T-cell (primary cell): ENCODE results near the gene KAT8. TPM values are rescaled to one million over a fixed set of nuclear protein-coding genes. Genes with fewer than 3 reads are reported as not detected.

Experiments used
- ATAC-seq, 4 experiments: fragments of 200-7000 bp in 3 of 4; fragments of 150-1000 bp in 1 of 4; cut with Tn5 transposase; replicated peaks in 1 of 4; 1 replicate in 3 of 4; 2 replicates in 1 of 4; pipeline ENCODE4 v1.10.0; 2021; ENCODE audit warnings: moderate library complexity in 3 of 4, mild to moderate bottlenecking in 2 of 4, moderate number of reproducible peaks in 1 of 4
- CTCF ChIA-PET, 2 donors: fragments of 300-600 bp; sonication (Branson Sonifier 250); formaldehyde crosslinking; loops; one replicate each; lab custom pipeline; 2022; ENCODE audit warnings: antibody characterized with exemption in 2 of 2; lab: Charles Lee
- POLR2A ChIA-PET, 2 donors: fragments of 300-600 bp; sonication (Branson Sonifier 250); formaldehyde crosslinking; loops; one replicate each; lab custom pipeline; 2022; ENCODE audit warnings: antibody characterized with exemption in 2 of 2; lab: Charles Lee
- DNase-seq, 35 experiments: peaks; one replicate each; pipeline versions ENCODE4 v3.0.0 to v3.0.0-alpha.2; 2013 to 2023
- H3K27ac ChIP-seq: one replicate; pipeline ENCODE4 v1.5.1; 2013; ENCODE audit warnings: low read length
- H3K27me3 ChIP-seq, 2 experiments: replicated peaks in 1 of 2; 1 replicate in 1 of 2; 2 replicates in 1 of 2; pipeline versions ENCODE4 v1.6.1 to v1.7.0; 2013; ENCODE audit warnings: low read length in 1 of 2, mixed read lengths in 1 of 2; ENCODE audit not compliant: control insufficient read depth in 2 of 2, insufficient read depth in 2 of 2; ENCODE audit errors: extremely low read depth in 1 of 2
- H3K36me3 ChIP-seq, 2 donors: 1 replicate in 1 of 2; 2 replicates in 1 of 2; pipeline versions ENCODE4 v1.6.1 to v1.7.0; 2013; ENCODE audit warnings: low read length in 1 of 2; ENCODE audit not compliant: control insufficient read depth in 2 of 2, insufficient read depth in 1 of 2; ENCODE audit errors: extremely low read depth in 1 of 2
- H3K4me1 ChIP-seq, 2 experiments: 1 replicate in 1 of 2; 2 replicates in 1 of 2; pipeline versions ENCODE4 v1.6.1 to v1.7.0; 2013; ENCODE audit warnings: low read length in 2 of 2, mixed read lengths in 1 of 2; ENCODE audit not compliant: insufficient read depth in 2 of 2, control insufficient read depth in 1 of 2; ENCODE audit errors: extremely low read depth in 1 of 2
- H3K4me3 ChIP-seq, 2 donors: 1 replicate in 1 of 2; 2 replicates in 1 of 2; pipeline versions ENCODE4 v1.5.1 to v1.7.0; 2013; ENCODE audit warnings: mild to moderate bottlenecking in 2 of 2, low read length in 1 of 2, moderate library complexity in 1 of 2; ENCODE audit not compliant: control insufficient read depth in 1 of 2; ENCODE audit errors: extremely low read depth in 1 of 2
- H3K9me3 ChIP-seq: 2 replicates; pipeline ENCODE4 v1.7.0; 2013
- H3K27ac Mint-ChIP-seq, 2 donors: one replicate each; pipeline ENCODE4 v1.8.0; 2020 to 2021; ENCODE audit warnings: mild to moderate bottlenecking in 2 of 2, mixed read lengths in 2 of 2
- H3K27me3 Mint-ChIP-seq, 2 donors: one replicate each; pipeline ENCODE4 v1.8.0; 2021 to 2022; ENCODE audit warnings: mixed read lengths in 2 of 2
- H3K36me3 Mint-ChIP-seq: one replicate; pipeline ENCODE4 v1.8.0; 2021; ENCODE audit warnings: mixed read lengths
- H3K4me1 Mint-ChIP-seq, 3 donors: one replicate each; pipeline ENCODE4 v1.8.0; 2020 to 2022; ENCODE audit warnings: mixed read lengths in 3 of 3, mild to moderate bottlenecking in 1 of 3
- H3K4me3 Mint-ChIP-seq, 3 donors: one replicate each; pipeline ENCODE4 v1.8.0; 2020 to 2022; ENCODE audit warnings: mild to moderate bottlenecking in 3 of 3, mixed read lengths in 3 of 3, moderate library complexity in 3 of 3
- H3K9me3 Mint-ChIP-seq, 3 donors: one replicate each; pipeline ENCODE4 v1.8.0; 2020 to 2022; ENCODE audit warnings: mixed read lengths in 3 of 3
- WGBS: methylation state at CpG from one replicate; pipeline ENCODE4 v1.1.5; 2013; ENCODE audit warnings: missing lambda C conversion rate; ENCODE audit not compliant: insufficient coverage; 5-methylcytosine and 5-hydroxymethylcytosine counted together
- total RNA-seq, 35 experiments: library from RNA in 6 of 35; stranded (reverse) in 6 of 35; fragments of 120-200 nt in 1 of 35; gene quantifications; one replicate each; pipeline versions ENCODE4 v1.2.1 to v1.2.4 and lab custom pipeline; 2013 to 2026

The KAT8 gene
- total RNA-seq, 5 donors from 2014 or later (not counting 1 experiment from before 2014, with no cell fraction given): 92.3 to 122 (median 102) TPM

DNA sequence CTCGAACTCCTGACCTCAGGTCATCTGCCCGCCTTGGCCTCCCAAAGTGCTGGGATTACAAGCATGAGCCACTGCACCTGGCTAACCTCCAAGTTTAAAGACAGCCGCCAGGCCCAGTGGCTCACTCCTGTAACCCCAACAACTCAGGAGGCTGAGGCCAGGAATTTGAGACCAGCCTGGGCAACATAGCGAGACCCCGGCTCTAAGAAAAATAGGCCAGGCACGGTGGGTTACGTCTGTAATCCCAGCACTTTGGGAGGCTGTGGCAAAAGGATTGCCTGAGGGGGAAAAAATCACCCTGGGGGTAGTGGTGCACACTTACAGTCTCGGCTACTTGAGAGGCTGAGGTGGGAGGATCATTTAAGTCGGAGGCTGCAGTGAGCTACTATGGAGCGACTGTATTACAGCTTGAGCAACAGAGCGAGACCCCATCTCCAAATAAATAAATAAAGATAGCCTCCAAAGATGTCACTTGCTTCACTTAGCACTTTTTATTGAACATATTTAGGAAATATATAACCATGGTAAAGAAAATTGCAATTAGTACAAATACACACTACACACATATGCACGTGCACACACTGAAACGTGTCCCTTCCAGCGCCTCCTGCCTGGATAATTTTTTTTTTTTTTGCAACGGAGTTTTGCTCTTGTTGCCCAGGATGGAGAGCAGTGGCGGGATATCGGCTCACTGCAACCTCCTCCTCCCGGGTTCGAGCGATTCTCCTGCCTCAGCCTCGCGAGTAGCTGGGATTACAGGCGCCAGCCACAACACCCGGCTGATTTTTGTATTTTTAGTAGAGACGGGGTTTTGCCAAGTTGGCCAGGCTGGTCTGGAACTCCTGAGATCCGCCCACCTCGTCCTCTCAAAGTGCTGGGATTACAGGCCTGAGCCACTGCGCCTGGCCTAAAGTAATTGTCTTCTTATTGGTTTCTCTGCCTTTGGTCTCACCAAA lies 10.7 kb upstream of the KAT8 start:
- no peaks in the 10 kb centered on the region for H3K9me3 Mint-ChIP-seq

GRCh38 chr16:31107465-31107867 lies 10.0 kb upstream of the KAT8 start:
- Mint-ChIP-seq H3K4me3 (peak overlapping the region; percentile 75 to 87 (median 82)), H3K27ac (peak overlapping the region; percentile 71 to 74), H3K4me1 (peaks cover 14 to 19% (median 17%) of the 10 kb centered on the region in 3 donors), H3K36me3 (peaks cover 18% of the 10 kb centered on the region), H3K9me3 (no peaks in the 10 kb centered on the region), H3K27me3 (no peaks in the 10 kb centered on the region)
- Histone ChIP-seq H3K9me3 (no peaks in the 10 kb centered on the region), H3K4me1 (peaks cover 4 to 24% of the 10 kb centered on the region in 2 experiments), H3K27ac (no peak overlapping the region), H3K4me3 (no peak overlapping the region), H3K36me3 (peaks cover 9 to 28% of the 10 kb centered on the region in 2 donors), H3K27me3 (no peaks in the 10 kb centered on the region)
- no peak for ATAC-seq
- no peak for DNase-seq
- ChIA-PET CTCF (no interaction called here), POLR2A (interaction anchor here in 1 of 2 donors (1.0 kb wide), 1 partner anchor 10 kb away, joined by 3 read pairs; the partner anchor contains the start of gene KAT8)
- WGBS: 70% methylated on average over 3 of the region's 6 CpGs

More for the DNA sequence above, 10.7 kb upstream of the KAT8 start:
- Histone ChIP-seq H3K27me3 (no peaks in the 10 kb centered on the region), H3K27ac (no peak overlapping the region), H3K9me3 (no peaks in the 10 kb centered on the region), H3K4me1 (peaks cover 4 to 24% of the 10 kb centered on the region in 2 experiments), H3K36me3 (peaks cover 9 to 21% of the 10 kb centered on the region in 2 donors), H3K4me3 (no peak overlapping the region)
- ChIA-PET POLR2A (no interaction called here), CTCF (interaction anchor here in 1 of 2 donors (0.6 kb wide), 1 partner anchor 11 kb away, joined by 6 read pairs; the partner anchor contains the start of gene KAT8)
- ATAC-seq: no peak
- H3K27me3 Mint-ChIP-seq: no peaks in the 10 kb centered on the region
- 92% methylated on average over 13 of the region's 28 CpGs for WGBS
- H3K4me3 Mint-ChIP-seq: peak overlapping the region; percentile 75 to 87 (median 82)
- peaks cover 14% of the 10 kb centered on the region for H3K36me3 Mint-ChIP-seq
- DNase-seq: no peak
- H3K4me1 Mint-ChIP-seq: peaks cover 14 to 19% (median 17%) of the 10 kb centered on the region in 3 donors
- no peak overlapping the region for H3K27ac Mint-ChIP-seq

DNA sequence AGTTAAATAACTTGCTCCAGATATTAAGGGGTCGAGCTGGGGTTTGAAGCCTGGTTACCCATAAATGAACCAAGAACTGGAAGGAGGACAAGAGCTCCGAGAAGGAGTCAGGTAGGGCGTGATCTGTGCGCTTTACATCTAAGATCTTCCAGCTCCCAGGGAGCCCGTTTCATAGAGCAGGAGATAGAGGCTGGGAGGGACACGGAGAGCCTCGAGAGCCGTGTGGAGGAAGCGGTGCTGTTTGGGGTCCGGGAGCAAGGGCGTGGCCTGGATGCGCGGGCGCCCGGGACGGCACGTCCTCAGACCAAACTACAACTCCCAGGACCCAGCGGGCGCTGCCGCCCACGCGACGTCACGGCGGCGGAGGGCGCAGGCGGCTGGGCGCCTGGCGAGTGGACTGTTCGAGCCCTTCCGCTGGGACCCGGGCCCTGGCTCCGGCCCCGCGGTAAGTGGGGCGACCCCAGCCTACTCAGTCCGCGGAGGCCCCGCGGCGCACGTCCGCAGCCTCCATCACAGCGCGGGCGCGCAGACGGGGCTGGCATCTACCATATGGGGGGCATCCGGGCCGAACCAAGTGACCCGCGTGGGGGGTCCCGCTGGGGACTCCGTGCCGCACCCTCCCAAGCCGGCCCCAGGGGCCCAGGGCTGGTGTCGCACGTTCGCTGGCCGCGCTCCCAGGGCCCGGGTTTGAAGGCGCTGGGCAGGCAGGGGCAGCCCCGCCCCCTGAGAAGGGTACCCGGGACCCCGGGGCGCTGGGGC lies 9.2 kb upstream of the KAT8 start, which contains the start of gene BCKDK:
BCKDK (plus strand) TSS at position 352 of the 759 bp plus-strand sequence. CDS start 838 bp downstream, outside the sequence.
- CTCF ChIA-PET: no interaction called here
- H3K4me3 ChIP-seq: peak within 1 kb of the TSS; percentile 53 to 65
- peak; percentile 84 to 89 (median 86) for ATAC-seq
- no peaks in the 10 kb centered on the region for H3K9me3 Mint-ChIP-seq
- H3K27ac ChIP-seq: peak within 1 kb of the TSS; percentile 4
- H3K4me1 Mint-ChIP-seq: peaks cover 14 to 19% (median 17%) of the 10 kb centered on the region in 3 donors
- peak within 1 kb of the TSS; percentile 71 to 74 for H3K27ac Mint-ChIP-seq
- no peaks in the 10 kb centered on the region for H3K27me3 Mint-ChIP-seq
- POLR2A ChIA-PET: interaction anchor here in 1 of 2 donors (1.0 kb wide), 1 partner anchor 10 kb away, joined by 3 read pairs; the partner anchor contains the start of gene KAT8
- peaks cover 11 to 31% of the 10 kb centered on the region in 2 donors for H3K36me3 ChIP-seq
- 2% methylated on average over 54 of the region's 68 CpGs for WGBS
- DNase-seq: peak in 29 of 35 experiments; percentile 14 to 71 (median 36)
- no peaks in the 10 kb centered on the region for H3K9me3 ChIP-seq
- peaks cover 4 to 24% of the 10 kb centered on the region in 2 experiments for H3K4me1 ChIP-seq
- H3K4me3 Mint-ChIP-seq: peak within 1 kb of the TSS; percentile 75 to 87 (median 82)
- H3K27me3 ChIP-seq: no peaks in the 10 kb centered on the region
- H3K36me3 Mint-ChIP-seq: peaks cover 20% of the 10 kb centered on the region

- H3K4me3 Mint-ChIP-seq: peak overlapping the region; percentile 72 to 81 (median 80)
Observed at GRCh38 chr16:31108794-31109558, 8.5 kb upstream of the KAT8 start.

DNA sequence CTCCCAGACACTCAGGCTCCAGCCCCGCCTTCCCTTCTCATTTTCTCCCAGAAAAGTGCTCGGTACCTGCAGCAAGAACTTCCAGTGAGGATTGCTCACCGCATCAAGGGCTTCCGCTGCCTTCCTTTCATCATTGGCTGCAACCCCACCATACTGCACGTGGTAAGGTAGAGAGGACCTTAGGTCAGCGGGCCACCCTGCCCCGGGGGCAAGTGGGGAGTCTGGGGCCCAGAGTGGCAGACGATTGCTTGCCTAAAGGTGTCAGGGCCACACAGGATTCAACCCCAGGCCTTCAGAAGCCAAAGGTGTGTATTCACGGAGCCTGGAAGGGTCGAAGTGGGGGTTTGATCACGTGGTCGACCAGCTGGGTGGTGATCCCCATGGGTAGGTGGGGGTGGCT lies 7.8 kb upstream of the KAT8 start:
- H3K27me3 ChIP-seq: no peaks in the 10 kb centered on the region
- ChIA-PET POLR2A (no interaction called here), CTCF (no interaction called here)
- H3K27me3 Mint-ChIP-seq: no peaks in the 10 kb centered on the region
- DNase-seq (no peak), ATAC-seq (no peak)
- H3K4me1 ChIP-seq: peaks cover 4 to 24% of the 10 kb centered on the region in 2 experiments
- no peak overlapping the region for H3K4me3 ChIP-seq
- WGBS: 91% methylated on average over 9 of the region's 12 CpGs
- peaks cover 20% of the 10 kb centered on the region for H3K36me3 Mint-ChIP-seq
- peaks cover 12 to 31% of the 10 kb centered on the region in 2 donors for H3K36me3 ChIP-seq
- no peak overlapping the region for H3K27ac ChIP-seq
- H3K9me3 Mint-ChIP-seq: no peaks in the 10 kb centered on the region
- peaks cover 14 to 21% (median 17%) of the 10 kb centered on the region in 3 donors for H3K4me1 Mint-ChIP-seq
- H3K27ac Mint-ChIP-seq: peak overlapping the region; percentile 55 to 67
- H3K9me3 ChIP-seq: no peaks in the 10 kb centered on the region
- peak overlapping the region; percentile 72 to 81 (median 80) for H3K4me3 Mint-ChIP-seq

More at GRCh38 chr16:31108794-31109558, 8.5 kb upstream of the KAT8 start:
- peak overlapping the region; percentile 4 for H3K27ac ChIP-seq
- peaks cover 12 to 31% of the 10 kb centered on the region in 2 donors for H3K36me3 ChIP-seq
- peak overlapping the region; percentile 53 to 65 for H3K4me3 ChIP-seq
- H3K27me3 Mint-ChIP-seq: no peaks in the 10 kb centered on the region
- H3K4me1 ChIP-seq: peaks cover 4 to 24% of the 10 kb centered on the region in 2 experiments
- no peak for DNase-seq
- POLR2A ChIA-PET: no interaction called here
- H3K36me3 Mint-ChIP-seq: peaks cover 20% of the 10 kb centered on the region
- WGBS: 56% methylated on average over 35 of the region's 57 CpGs
- no peaks in the 10 kb centered on the region for H3K27me3 ChIP-seq
- CTCF ChIA-PET: no interaction called here
- H3K9me3 Mint-ChIP-seq: no peaks in the 10 kb centered on the region
- H3K9me3 ChIP-seq: no peaks in the 10 kb centered on the region
- ATAC-seq: no peak
- peaks cover 14 to 21% (median 17%) of the 10 kb centered on the region in 3 donors for H3K4me1 Mint-ChIP-seq
- H3K27ac Mint-ChIP-seq: peak overlapping the region in 1 of 2 donors; percentile 55
